Activated naive CD4-positive, alpha-beta T cell treated with anti-CD3 and anti-CD28 coated beads, Interleukin-2, amount 50 U/mL, for 72 hours (primary cell): Measurements from ENCODE around the gene BCORL1. TPM values are rescaled to one million over a fixed set of nuclear protein-coding genes. Genes with fewer than 3 reads are reported as not detected.

Experiments used
- ATAC-seq, 2 donors: fragments of 150-1000 bp; cut with Tn5 transposase; 2 replicates each; pipeline ENCODE4 v1.10.0; 2021; ENCODE audit warnings: mild to moderate bottlenecking in 2 of 2, moderate library complexity in 2 of 2
- DNase-seq, 2 donors: peaks; one replicate each; pipeline ENCODE4 v3.0.0; 2021 to 2022; ENCODE audit warnings: low spot score in 2 of 2
- H3K27ac Mint-ChIP-seq, 2 donors: one replicate each; pipeline ENCODE4 v1.8.0; 2022; ENCODE audit warnings: mild to moderate bottlenecking in 2 of 2, mixed read lengths in 2 of 2
- H3K36me3 Mint-ChIP-seq, 2 donors: one replicate each; pipeline ENCODE4 v1.8.0; 2022; ENCODE audit warnings: mixed read lengths in 2 of 2
- H3K9me3 Mint-ChIP-seq, 2 donors: one replicate each; pipeline ENCODE4 v1.8.0; 2022; ENCODE audit warnings: mixed read lengths in 2 of 2
- total RNA-seq, 2 donors: library from RNA; stranded (reverse); gene quantifications; one replicate each; pipeline ENCODE4 v1.2.3, GENCODE V29; 2022

Gene BCORL1
- total RNA-seq = 10 to 100 TPM in 1 of 2 donors, 1 to 10 TPM in 1; 5.9 to 10.0 TPM

GRCh38 chrX:129982300-129983251, at the start of gene BCORL1:
Gene BCORL1, plus strand, starts transcription at chrX:129982635. Its CDS starts 22,597 bp downstream, at chrX:130005232.
- Mint-ChIP-seq H3K9me3 (no peaks in the 10 kb centered on the region), H3K36me3 (peaks cover 0 to 6% of the 10 kb centered on the region in 2 donors), H3K27ac (no peak within 1 kb of the TSS)
- peak; percentile 89 to 91 for ATAC-seq
- DNase-seq = peak; percentile 78 to 80

GRCh38 chrX:129932821-129933321, 49.6 kb upstream of the BCORL1 start:
- ATAC-seq = peak; percentile 1 to 12
- DNase-seq = no peak
- no peak overlapping the region for H3K27ac Mint-ChIP-seq
- no peaks in the 10 kb centered on the region for H3K9me3 Mint-ChIP-seq
- H3K36me3 Mint-ChIP-seq = no peaks in the 10 kb centered on the region

GRCh38 chrX:129933700-129934099, 48.7 kb upstream of the BCORL1 start:
- Mint-ChIP-seq H3K36me3 (no peaks in the 10 kb centered on the region), H3K9me3 (no peaks in the 10 kb centered on the region)
- no peak for DNase-seq

GRCh38 chrX:129934461-129934860, 48.0 kb upstream of the BCORL1 start:
- Mint-ChIP-seq H3K36me3 (no peaks in the 10 kb centered on the region), H3K9me3 (no peaks in the 10 kb centered on the region), H3K27ac (no peak overlapping the region)
- ATAC-seq (no peak), DNase-seq (no peak)

More at GRCh38 chrX:129933700-129934099, 48.7 kb upstream of the BCORL1 start:
- H3K27ac Mint-ChIP-seq = no peak overlapping the region
- ATAC-seq = no peak

- no peak for DNase-seq
- no peak for ATAC-seq
- Mint-ChIP-seq H3K27ac (no peak overlapping the region), H3K9me3 (no peaks in the 10 kb centered on the region), H3K36me3 (no peaks in the 10 kb centered on the region)
These were observed 47.5 kb upstream of the BCORL1 start for GRCh38 chrX:129934952-129935351.

- H3K27ac Mint-ChIP-seq = no peak overlapping the region
- H3K9me3 Mint-ChIP-seq = no peaks in the 10 kb centered on the region
- no peak for DNase-seq
- H3K36me3 Mint-ChIP-seq = no peaks in the 10 kb centered on the region
- no peak for ATAC-seq
These were observed 44.4 kb upstream of the BCORL1 start for GRCh38 chrX:129938081-129938480.

GRCh38 chrX:129939986-129940385, 42.4 kb upstream of the BCORL1 start:
- H3K27ac Mint-ChIP-seq = no peak overlapping the region
- no peak for ATAC-seq
- DNase-seq = no peak
- H3K9me3 Mint-ChIP-seq = no peaks in the 10 kb centered on the region
- H3K36me3 Mint-ChIP-seq = no peaks in the 10 kb centered on the region

GRCh38 chrX:129940721-129941120, 41.7 kb upstream of the BCORL1 start:
- Mint-ChIP-seq H3K9me3 (no peaks in the 10 kb centered on the region), H3K27ac (no peak overlapping the region), H3K36me3 (no peaks in the 10 kb centered on the region)
- ATAC-seq = no peak
- no peak for DNase-seq

GRCh38 chrX:129945131-129945530, 37.3 kb upstream of the BCORL1 start:
- ATAC-seq = no peak
- Mint-ChIP-seq H3K27ac (no peak overlapping the region), H3K36me3 (no peaks in the 10 kb centered on the region), H3K9me3 (no peaks in the 10 kb centered on the region)
- no peak for DNase-seq

- H3K9me3 Mint-ChIP-seq = no peaks in the 10 kb centered on the region
- no peak for DNase-seq
- no peak for ATAC-seq
- no peaks in the 10 kb centered on the region for H3K36me3 Mint-ChIP-seq
- H3K27ac Mint-ChIP-seq = no peak overlapping the region
These were observed 29.1 kb upstream of the BCORL1 start for GRCh38 chrX:129953334-129953648.

GRCh38 chrX:129953881-129954280, 28.6 kb upstream of the BCORL1 start:
- Mint-ChIP-seq H3K36me3 (no peaks in the 10 kb centered on the region), H3K9me3 (no peaks in the 10 kb centered on the region), H3K27ac (no peak overlapping the region)
- DNase-seq (no peak), ATAC-seq (no peak)

GRCh38 chrX:129954804-129955203, 27.6 kb upstream of the BCORL1 start:
- ATAC-seq = no peak
- Mint-ChIP-seq H3K9me3 (no peaks in the 10 kb centered on the region), H3K36me3 (no peaks in the 10 kb centered on the region), H3K27ac (no peak overlapping the region)
- no peak for DNase-seq

GRCh38 chrX:129955682-129956081, 26.8 kb upstream of the BCORL1 start:
- no peak for DNase-seq
- H3K9me3 Mint-ChIP-seq = no peaks in the 10 kb centered on the region
- no peaks in the 10 kb centered on the region for H3K36me3 Mint-ChIP-seq
- H3K27ac Mint-ChIP-seq = no peak overlapping the region
- ATAC-seq = no peak

- Mint-ChIP-seq H3K36me3 (no peaks in the 10 kb centered on the region), H3K9me3 (no peaks in the 10 kb centered on the region), H3K27ac (no peak overlapping the region)
- no peak for ATAC-seq
- no peak for DNase-seq
These were observed 26.3 kb upstream of the BCORL1 start for GRCh38 chrX:129956145-129956544.

- ATAC-seq (no peak), DNase-seq (no peak)
- Mint-ChIP-seq H3K36me3 (no peaks in the 10 kb centered on the region), H3K27ac (no peak overlapping the region), H3K9me3 (no peaks in the 10 kb centered on the region)
These were observed 25.7 kb upstream of the BCORL1 start for GRCh38 chrX:129956765-129957164.

GRCh38 chrX:129957241-129958082, 25.0 kb upstream of the BCORL1 start:
- H3K9me3 Mint-ChIP-seq = no peaks in the 10 kb centered on the region
- DNase-seq = peak in 1 of 2 donors; percentile 34
- H3K36me3 Mint-ChIP-seq = no peaks in the 10 kb centered on the region
- no peak overlapping the region for H3K27ac Mint-ChIP-seq
- ATAC-seq = peak; percentile 59 to 62

GRCh38 chrX:129958083-129958465, 24.4 kb upstream of the BCORL1 start:
- H3K36me3 Mint-ChIP-seq = no peaks in the 10 kb centered on the region
- no peaks in the 10 kb centered on the region for H3K9me3 Mint-ChIP-seq
- no peak overlapping the region for H3K27ac Mint-ChIP-seq
- ATAC-seq (no peak), DNase-seq (no peak)
